HCT116 (cell line): Measurements from ENCODE around the gene CTTN.

ENCODE experiments used
- CEBPB ChIP-seq: IDR thresholded peaks from 2 replicates; pipeline ENCODE4 v1.6.1; 2012; ENCODE audit warnings: low read depth
- CTCF ChIP-seq, 3 experiments: fragments of 200-600 bp in 1 of 3; sonication (generic) in 1 of 3; IDR thresholded peaks in 2 of 3; conservative IDR thresholded peaks in 1 of 3; 2 replicates each; pipeline ENCODE4 v1.5.1; 2012 to 2017; ENCODE audit warnings: low read depth in 2 of 3, low read length in 2 of 3, antibody characterized with exemption in 1 of 3, borderline replicate concordance in 1 of 3, control low read depth in 1 of 3, mild to moderate bottlenecking in 1 of 3, mixed read lengths in 1 of 3, mixed run types in 1 of 3, moderate library complexity in 1 of 3; ENCODE audit not compliant: insufficient read depth in 1 of 3
- ELF1 ChIP-seq: IDR thresholded peaks from 2 replicates; pipeline ENCODE4 v1.6.1; 2012; ENCODE audit warnings: low read depth, borderline replicate concordance

- no peak for TF ChIP-seq CTCF (IDR thresholded peaks at IDR 0.05 in 2 of 3, conservative IDR thresholded peaks at IDR 0.05 in 1 of 3; ENCODE audit: borderline replicate concordance in 1 of 3, insufficient read depth in 1 of 3, low read depth in 2 of 3, low read length in 2 of 3)
- no peak for TF ChIP-seq CEBPB
- no peak for TF ChIP-seq ELF1
These were observed 16.2 kb downstream of the CTTN start for GRCh38 chr11:70414341-70415100.
